H4 (cell line): ENCODE results near the gene SLC49A3. TPM values are rescaled to one million over a fixed set of nuclear protein-coding genes. Genes with fewer than 3 reads are reported as not detected.
"Not testable (repeated sequence)": the region's sequence is repeated elsewhere in the genome, so short reads cannot be mapped to it uniquely, and the experiment has no call there.

Experiments used
- DNase-seq: peaks from one replicate; pipeline ENCODE4 v3.0.0-alpha.2; 2015; ENCODE audit warnings: low spot score
- total RNA-seq: library from RNA; depleted of rRNA; stranded (reverse); fragments of >200 nt; shearing (Covaris generic); gene quantifications from 2 replicates; pipeline ENCODE4 v1.2.3, GENCODE V29; 2014

The SLC49A3 gene
- total RNA-seq, 1 experiment from 2014 or later = not detected

GRCh38 chr4:722169-722725, 33.3 kb upstream of the SLC49A3 start:
- no peak for DNase-seq

- DNase-seq = no peak
These were observed 32.6 kb upstream of the SLC49A3 start for GRCh38 chr4:721261-722168.

DNA sequence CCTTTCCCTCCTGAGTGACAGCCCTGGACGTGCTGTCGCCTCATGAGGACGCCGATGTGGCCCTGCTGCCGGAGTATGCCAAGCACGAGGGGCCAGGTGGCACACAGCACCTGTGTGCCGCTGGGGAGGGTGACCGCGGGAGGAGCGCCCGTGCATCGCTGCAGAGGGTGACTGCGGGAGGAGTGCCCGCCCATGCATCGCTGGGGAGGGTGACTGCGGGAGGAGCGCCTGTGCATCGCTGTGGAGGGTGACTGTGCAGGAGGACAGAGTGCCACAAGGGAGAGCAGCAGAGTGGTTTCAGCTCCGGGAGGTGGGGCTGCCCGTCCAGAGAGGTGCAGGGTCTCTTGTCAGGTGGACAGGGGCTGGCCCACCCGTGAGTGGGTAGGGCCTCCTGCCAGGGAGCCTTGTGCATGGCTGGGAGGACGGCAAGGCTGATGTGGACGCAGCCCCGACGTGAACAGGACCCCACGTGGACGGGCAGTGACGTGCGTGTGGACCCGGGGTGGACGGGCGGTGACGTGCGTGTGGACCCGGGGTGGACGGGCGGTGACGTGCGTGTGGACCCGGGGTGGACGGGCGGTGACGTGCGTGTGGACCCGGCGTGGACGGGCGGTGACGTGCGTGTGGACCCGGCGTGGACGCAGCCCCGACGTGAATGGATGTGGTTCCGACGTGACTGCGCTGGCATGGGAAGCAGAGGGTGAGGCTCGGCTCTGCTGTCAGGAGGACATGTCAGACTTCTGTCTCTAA, 31.3 kb upstream of the SLC49A3 start:
- DNase-seq = no peak

- no peak for DNase-seq
These were observed 29.5 kb upstream of the SLC49A3 start for GRCh38 chr4:718460-718859.

DNA sequence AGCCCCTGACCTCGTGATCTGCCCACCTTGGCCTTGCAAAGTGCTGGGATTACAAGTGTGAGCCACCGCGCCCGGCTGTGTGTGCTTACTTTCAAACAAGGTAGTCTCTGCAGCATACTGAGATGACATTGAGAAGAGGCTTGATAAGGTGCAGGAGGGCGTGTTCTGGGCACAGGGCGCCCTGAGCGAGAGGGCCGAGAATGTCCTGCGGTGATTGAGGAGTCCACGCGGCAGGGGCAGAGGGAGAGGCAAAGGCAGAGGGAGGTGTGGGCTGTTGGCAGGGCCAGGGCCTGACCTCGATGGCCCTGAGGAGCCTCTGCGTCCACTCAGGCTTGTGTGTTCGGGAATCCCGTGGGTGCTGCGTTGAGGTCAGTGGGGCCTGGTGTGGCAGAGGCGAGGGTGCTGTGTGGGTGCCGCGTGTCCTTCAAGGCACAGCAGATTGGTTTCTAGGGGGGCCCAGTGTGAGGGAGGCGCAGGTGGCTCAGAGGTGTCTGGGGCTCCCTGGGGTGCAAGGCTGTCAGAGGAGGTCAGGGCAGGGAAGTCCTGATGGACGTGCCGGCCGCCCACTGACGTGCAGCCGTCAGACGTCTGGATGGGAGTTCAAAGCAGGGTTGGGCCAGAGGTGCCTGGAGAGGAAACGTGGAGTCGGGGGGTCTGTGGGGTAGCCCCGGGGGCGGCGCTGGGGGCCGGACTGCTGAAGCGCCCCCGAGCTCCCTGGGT, 28.8 kb upstream of the SLC49A3 start:
- DNase-seq = no peak

DNA sequence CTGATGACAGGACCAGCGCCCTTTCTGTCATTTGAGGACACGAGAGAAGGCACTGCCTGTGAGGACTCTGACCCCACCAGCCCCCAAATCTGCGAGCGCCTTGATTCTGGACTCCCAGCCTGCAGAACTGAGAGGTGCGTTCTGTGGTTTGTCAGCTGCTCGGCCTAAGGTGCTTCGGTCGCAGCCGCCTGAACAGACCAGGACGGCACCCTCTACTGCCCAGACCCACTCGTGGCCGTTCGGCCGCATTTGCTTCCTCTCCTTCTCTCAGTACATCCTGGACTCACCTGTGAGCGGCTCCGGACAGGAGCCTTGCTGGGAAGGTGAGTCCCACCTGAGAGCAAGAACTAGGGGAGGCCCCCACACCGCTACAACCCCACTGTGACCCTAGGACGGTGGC, 25.1 kb upstream of the SLC49A3 start:
- DNase-seq = no peak

DNA sequence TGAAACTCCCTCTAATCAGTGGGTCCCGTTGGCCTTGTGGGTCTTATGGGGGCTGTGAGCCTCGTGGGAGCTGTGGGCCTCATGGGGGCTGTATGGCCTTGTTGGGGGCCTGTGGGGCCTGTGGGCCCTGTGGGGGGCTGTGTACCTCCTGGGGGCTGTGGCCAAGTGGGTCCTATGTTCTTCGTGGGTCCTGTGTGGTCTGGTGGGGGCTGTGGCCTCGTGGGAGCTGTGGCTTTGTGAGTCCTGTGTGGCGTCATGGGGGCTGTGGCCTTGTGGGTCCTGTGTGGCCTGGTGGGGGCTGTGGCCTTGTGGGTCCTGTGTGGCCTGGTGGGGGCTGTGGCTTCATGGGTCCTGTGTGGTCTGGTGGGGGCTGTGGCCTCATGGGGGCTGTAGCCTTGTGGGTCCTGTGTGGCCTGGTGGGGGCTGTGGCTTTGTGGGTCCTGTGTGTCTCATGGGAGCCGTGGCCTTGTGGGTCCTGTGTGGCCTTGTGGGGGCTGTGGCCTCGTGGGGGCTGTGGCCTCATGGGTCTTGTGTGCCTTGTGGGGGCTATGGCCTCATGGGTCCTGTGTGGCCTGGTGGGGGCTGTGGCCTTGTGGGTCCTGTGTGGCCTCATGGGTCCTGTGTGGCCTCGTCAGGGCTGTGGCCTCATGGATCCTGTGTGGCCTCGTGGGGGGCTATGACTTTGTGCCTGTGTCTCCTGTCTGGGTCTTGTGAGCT, 24.1 kb upstream of the SLC49A3 start:
- DNase-seq = no peak

- DNase-seq = no peak
These were observed 23.1 kb upstream of the SLC49A3 start for GRCh38 chr4:712093-712492.

DNA sequence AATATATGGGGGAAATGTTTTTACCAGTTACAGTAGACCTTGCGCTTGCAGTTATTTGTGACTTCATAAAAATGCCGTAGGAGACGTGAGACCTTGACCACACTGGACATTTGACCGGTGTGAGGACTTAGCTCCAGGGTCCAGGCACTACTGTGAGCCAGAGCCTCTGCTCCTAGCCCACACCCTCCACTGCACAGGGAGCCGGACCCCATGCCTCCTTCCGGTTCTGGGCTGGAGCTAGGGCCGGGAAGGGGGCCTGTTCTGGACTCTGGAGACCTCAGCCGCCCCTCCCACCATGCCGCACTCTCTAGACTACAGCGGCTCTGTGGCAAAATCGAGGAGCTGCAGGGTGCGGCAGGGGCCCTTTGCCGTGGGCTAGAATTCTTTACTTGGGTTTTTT, 22.0 kb upstream of the SLC49A3 start:
- no peak for DNase-seq

DNA sequence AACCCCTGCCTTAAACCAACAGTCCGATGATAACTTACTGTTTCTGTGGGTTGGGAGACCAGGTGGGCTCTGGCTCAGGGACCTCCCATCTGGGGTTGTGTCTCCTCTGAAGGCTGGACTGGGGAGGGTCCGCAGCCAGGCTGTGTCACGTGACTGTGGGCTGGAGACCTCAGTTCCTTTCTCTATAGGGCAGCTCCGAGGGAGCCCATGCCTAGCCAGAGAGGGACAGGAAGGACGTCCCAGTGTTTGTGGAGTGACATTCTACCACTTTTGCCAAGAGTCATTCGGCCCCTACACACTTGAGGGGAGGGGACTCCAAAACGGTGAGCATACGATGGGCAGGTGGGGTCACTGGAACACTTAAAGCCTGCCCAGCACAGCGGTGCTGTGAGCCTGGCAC, 21.2 kb upstream of the SLC49A3 start:
- no peak for DNase-seq

- DNase-seq = no peak
These were observed 20.4 kb upstream of the SLC49A3 start for GRCh38 chr4:709348-709747.

DNA sequence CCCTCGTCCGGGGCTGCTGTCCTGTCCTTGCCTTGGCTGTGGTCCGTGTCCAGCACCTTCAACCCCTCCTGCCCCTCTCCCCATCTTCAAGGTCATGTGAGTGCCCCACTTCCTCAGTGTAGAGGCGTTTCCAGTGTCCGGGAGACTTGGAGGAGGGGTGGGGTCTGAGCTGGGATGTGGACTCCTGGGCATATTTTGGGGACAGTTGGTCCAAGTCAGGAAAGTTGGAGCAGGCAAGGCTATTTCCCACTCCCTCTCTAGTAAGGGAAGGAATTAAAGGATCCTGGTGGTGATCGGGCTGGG, 19.6 kb upstream of the SLC49A3 start:
- no peak for DNase-seq

- no peak for DNase-seq
These were observed 19.1 kb upstream of the SLC49A3 start for GRCh38 chr4:707929-708630.

DNA sequence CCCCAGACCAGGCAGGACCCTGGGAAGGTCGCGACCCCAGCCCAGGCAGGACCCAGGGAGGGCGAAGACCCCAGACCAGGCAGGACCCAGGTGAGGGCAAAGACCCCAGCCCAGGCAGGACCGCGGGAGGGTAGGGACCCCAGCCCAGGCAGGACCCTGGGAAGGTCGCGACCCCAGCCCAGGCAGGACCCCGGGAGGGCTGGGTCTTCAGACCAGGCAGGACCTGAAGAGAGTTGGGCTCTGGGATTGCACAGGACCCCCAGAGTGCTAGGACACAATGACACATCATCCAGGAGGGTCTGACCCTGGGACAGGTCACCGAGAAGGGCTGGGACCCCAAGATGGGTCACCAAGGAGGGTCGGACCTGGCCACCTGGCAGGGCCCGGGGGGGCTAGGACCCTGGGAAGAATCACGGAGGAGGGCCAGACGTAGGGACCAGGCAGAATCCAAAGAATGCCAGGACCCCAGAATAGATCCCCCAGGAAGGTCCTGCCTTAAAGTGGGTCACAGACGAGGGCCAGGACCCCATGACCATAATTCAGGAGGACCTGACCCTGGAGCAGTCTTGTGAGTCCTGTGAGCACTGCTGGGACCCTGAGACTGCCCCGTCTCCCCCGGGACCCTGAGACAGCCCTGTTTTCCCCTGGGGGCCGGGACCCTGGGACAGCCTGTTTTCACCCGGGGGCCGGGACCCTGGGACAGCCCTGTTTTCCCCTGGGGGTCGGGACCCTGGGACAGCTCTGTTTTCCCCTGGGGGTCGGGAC, 18.1 kb upstream of the SLC49A3 start:
- DNase-seq = no peak

DNA sequence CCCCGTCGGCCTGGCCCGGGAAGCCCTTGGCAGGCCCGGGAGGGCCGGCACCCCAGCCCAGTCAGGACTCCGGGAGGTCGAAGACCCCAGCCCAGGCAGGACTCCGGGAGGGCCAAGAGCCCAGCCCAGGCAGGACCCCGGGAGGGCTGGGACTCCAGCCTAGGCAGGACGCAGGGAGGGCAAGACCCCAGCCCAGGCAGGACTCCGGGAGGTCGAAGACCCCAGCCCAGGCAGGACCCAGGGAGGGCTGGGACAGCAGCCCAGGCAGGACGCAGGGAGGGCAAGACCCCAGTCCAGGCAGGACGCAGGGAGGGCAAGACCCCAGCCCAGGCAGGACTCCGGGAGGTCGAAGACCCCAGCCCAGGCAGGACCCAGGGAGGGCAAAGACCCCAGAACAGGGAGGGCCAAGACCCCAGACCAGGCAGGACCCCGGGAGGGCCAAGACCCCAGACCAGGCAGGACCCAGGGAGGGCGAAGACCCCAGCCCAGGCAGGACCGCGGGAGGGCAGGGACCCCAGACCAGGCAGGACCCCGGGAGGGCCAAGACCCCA, 17.2 kb upstream of the SLC49A3 start:
- not testable (repeated sequence) for DNase-seq

DNA sequence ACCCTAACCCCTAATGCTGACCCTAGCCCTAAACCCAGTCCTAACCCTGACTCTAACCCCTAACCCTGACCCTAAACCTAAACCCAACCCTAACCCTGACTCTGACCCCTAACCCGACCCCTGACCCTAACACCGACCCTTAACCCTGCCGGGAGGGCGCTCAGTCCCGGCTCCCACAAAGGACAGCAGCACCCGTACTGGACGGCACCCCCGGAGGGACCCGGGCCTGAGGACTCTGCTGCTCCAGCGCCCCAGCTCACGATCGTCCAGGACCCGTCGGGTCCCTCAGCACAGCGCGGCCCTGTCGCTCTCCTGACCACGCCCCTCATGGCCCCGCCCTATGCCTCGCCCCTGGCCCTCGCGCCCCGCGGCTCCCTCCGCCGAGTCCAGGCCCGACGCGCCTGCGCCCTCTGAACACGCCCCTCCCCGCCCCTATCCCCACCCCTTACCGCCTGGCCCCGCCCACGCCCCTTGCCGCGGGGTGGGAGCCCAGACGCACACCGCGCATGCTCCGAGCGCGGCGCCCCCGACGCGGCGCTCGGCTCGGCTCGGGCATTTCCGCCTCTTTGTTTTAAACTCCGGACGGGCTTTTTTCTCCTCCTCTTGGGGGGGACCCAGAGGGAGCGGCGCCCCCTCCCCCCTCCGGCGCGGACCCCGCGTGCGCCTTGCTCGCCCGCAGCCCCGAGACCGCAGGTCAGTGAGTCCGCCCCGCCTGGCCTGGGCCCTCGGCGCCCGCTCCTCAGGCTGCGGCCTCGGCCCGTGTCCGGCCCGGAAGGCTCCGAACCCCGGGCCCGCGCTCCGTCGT, 16.5 kb upstream of the SLC49A3 start, which contains the start of gene PCGF3:
TSS of gene PCGF3 (plus strand) at position 555 of the 805 bp plus-strand sequence. CDS start 27,849 bp downstream, outside the sequence.
- DNase-seq = peak; percentile 92

DNA sequence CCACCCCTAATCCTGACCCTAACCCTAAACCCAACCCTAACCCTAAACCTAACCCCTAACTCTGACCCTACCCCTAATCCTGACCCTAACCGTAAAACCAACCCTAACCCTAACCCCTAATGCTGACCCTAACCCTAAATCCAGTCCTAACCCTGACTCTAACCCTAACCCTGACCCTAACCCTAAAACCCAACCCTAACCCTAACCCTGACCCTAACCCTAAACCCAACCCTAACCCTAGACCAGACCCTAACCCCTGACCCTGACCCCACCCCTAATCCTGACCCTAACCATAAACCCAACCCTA, 16.0 kb upstream of the SLC49A3 start:
- no peak for DNase-seq

GRCh38 chr4:704198-704891, 15.4 kb upstream of the SLC49A3 start:
- DNase-seq = no peak
